ENCODE results near the gene HDGFL3. TPM values are rescaled to one million over a fixed set of nuclear protein-coding genes. Genes with fewer than 3 reads are reported as not detected.
A peak's percentile ranks its signal among the peaks of the same experiment; 100 is the strongest.

Gene HDGFL3
- total RNA-seq, 1 donor, result 27.5 TPM

DNA sequence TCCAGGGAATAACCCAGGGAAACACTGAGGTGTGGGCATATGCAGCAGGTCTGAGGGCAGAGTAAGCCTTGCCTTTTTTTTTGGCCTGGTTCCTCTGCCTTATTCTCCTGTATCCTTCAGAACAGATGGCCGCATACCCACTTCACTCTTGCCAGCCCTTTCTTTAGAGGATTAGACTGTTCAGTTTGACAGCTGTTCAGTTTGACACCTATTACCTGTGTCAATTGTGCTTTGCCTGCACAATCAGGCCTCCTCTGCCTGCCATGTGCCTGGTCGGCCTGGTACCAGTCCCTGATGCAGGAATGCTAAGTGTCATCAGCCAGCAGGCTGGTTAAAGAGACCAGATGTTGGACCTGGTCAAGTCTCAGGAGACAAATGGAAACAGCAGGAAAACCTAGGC, 77.8 kb downstream of the HDGFL3 start:
- Histone ChIP-seq H3K36me3 (ENCODE audit: insufficient read depth, low read length) (no peaks in the 10 kb centered on the region), H2AFZ (ENCODE audit: low read length) (no peak overlapping the region), H3K27me3 (ENCODE audit: insufficient read depth, low read length) (no peaks in the 10 kb centered on the region), H3K4me2 (ENCODE audit: insufficient read depth, low read length) (no peak overlapping the region), H3K27ac (ENCODE audit: low read depth, low read length) (no peak overlapping the region), H4K20me1 (ENCODE audit: insufficient read depth, low read length) (no peaks in the 10 kb centered on the region), H3K79me2 (ENCODE audit: insufficient read depth, low read length) (no peaks in the 10 kb centered on the region), H3K4me3 (ENCODE audit: insufficient read depth, low read length) (no peak overlapping the region), H3K4me1 (ENCODE audit: insufficient read depth, low read length) (no peaks in the 10 kb centered on the region), H3K9me3 (ENCODE audit: low read depth, low read length) (no peaks in the 10 kb centered on the region)
- no peak for TF ChIP-seq CTCF (IDR thresholded peaks at IDR 0.05; ENCODE audit: extremely low read depth, low read depth, low read length)
- no peak for DNase-seq (ENCODE audit: insufficient read length, low spot score, missing footprints)

- Histone ChIP-seq H3K27ac (ENCODE audit: low read depth, low read length) (no peak overlapping the region), H3K36me3 (ENCODE audit: insufficient read depth, low read length) (no peaks in the 10 kb centered on the region), H3K79me2 (ENCODE audit: insufficient read depth, low read length) (no peaks in the 10 kb centered on the region), H3K4me3 (ENCODE audit: insufficient read depth, low read length) (no peak overlapping the region), H3K4me1 (ENCODE audit: insufficient read depth, low read length) (no peaks in the 10 kb centered on the region), H2AFZ (ENCODE audit: low read length) (no peak overlapping the region), H3K27me3 (ENCODE audit: insufficient read depth, low read length) (no peaks in the 10 kb centered on the region), H3K9me3 (ENCODE audit: low read depth, low read length) (no peaks in the 10 kb centered on the region), H4K20me1 (ENCODE audit: insufficient read depth, low read length) (no peaks in the 10 kb centered on the region), H3K4me2 (ENCODE audit: insufficient read depth, low read length) (no peak overlapping the region)
- DNase-seq (ENCODE audit: insufficient read length, low spot score, missing footprints), result no peak
- TF ChIP-seq CTCF (IDR thresholded peaks at IDR 0.05; ENCODE audit: extremely low read depth, low read depth, low read length), result no peak
Observed at GRCh38 chr15:83127547-83128150, 80.0 kb downstream of the HDGFL3 start.

- H3K27me3 ChIP-seq (ENCODE audit: insufficient read depth, low read length), result no peaks in the 10 kb centered on the region
- no peak for TF ChIP-seq CTCF (IDR thresholded peaks at IDR 0.05; ENCODE audit: extremely low read depth, low read depth, low read length)
- no peak overlapping the region for H3K4me2 ChIP-seq (ENCODE audit: insufficient read depth, low read length)
- H3K4me1 ChIP-seq (ENCODE audit: insufficient read depth, low read length), result no peaks in the 10 kb centered on the region
- H3K36me3 ChIP-seq (ENCODE audit: insufficient read depth, low read length), result no peaks in the 10 kb centered on the region
- no peak overlapping the region for H3K4me3 ChIP-seq (ENCODE audit: insufficient read depth, low read length)
- no peaks in the 10 kb centered on the region for H4K20me1 ChIP-seq (ENCODE audit: insufficient read depth, low read length)
- H3K9me3 ChIP-seq (ENCODE audit: low read depth, low read length), result no peaks in the 10 kb centered on the region
- H3K27ac ChIP-seq (ENCODE audit: low read depth, low read length), result no peak overlapping the region
- peak; percentile 36 for DNase-seq (ENCODE audit: insufficient read length, low spot score, missing footprints)
- no peak overlapping the region for H2AFZ ChIP-seq (ENCODE audit: low read length)
- H3K79me2 ChIP-seq (ENCODE audit: insufficient read depth, low read length), result no peaks in the 10 kb centered on the region
Observed at GRCh38 chr15:83123529-83123928, 84.1 kb downstream of the HDGFL3 start.

DNA sequence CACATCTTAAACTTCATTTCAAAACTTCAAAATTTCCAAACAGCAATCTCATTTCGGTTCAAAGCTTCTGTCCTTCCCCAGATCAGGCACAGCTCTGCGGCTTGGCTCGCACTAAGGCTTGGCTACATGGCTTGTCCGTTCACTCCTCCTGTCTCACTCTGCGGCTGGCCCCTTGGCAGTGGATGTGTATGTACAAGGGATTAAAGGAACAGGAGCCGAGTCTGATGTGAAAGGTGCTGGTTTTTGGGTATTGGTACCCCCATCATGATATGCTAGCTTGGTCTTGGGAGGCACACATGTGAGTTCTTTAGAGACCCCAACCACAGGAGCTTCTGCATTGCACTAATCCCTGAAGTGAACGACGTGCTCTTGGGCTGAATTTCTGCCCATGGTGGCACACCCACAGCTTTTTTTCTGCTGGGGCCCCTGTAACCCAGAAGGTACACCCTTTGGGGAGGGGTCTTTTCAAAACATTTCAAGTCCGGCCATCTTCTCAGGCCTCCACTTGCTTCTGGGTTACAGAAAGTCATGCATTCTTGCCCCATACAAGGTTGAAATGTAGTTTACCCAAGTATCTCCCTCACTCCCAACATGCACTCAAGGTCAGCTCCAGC, 87.5 kb downstream of the HDGFL3 start:
- Histone ChIP-seq H3K4me2 (ENCODE audit: insufficient read depth, low read length) (no peak overlapping the region), H2AFZ (ENCODE audit: low read length) (no peak overlapping the region), H3K27ac (ENCODE audit: low read depth, low read length) (no peak overlapping the region), H3K9me3 (ENCODE audit: low read depth, low read length) (no peaks in the 10 kb centered on the region), H3K27me3 (ENCODE audit: insufficient read depth, low read length) (no peaks in the 10 kb centered on the region), H3K4me3 (ENCODE audit: insufficient read depth, low read length) (no peak overlapping the region), H3K79me2 (ENCODE audit: insufficient read depth, low read length) (no peaks in the 10 kb centered on the region), H3K36me3 (ENCODE audit: insufficient read depth, low read length) (no peaks in the 10 kb centered on the region), H3K4me1 (ENCODE audit: insufficient read depth, low read length) (no peaks in the 10 kb centered on the region), H4K20me1 (ENCODE audit: insufficient read depth, low read length) (no peaks in the 10 kb centered on the region)
- DNase-seq (ENCODE audit: insufficient read length, low spot score, missing footprints), result peak; percentile 19
- no peak for TF ChIP-seq CTCF (IDR thresholded peaks at IDR 0.05; ENCODE audit: extremely low read depth, low read depth, low read length)
